Endodermal cell (in vitro differentiated cells): ENCODE results near the gene CDH4. TPM values are rescaled to one million over a fixed set of nuclear protein-coding genes. Genes with fewer than 3 reads are reported as not detected.

Experiments
- DNase-seq: peaks from one replicate; pipeline ENCODE4 v3.0.0-alpha.2; 2017
- H3K27ac ChIP-seq: 2 replicates; pipeline ENCODE4 v1.5.1; 2013; ENCODE audit warnings: mild to moderate bottlenecking, low read depth, low read length, moderate library complexity
- H3K27me3 ChIP-seq: 2 replicates; pipeline ENCODE4 v1.6.1; 2013; ENCODE audit warnings: mild to moderate bottlenecking, low read length, moderate library complexity; ENCODE audit not compliant: insufficient read depth, control insufficient read depth, poor library complexity, severe bottlenecking
- H3K36me3 ChIP-seq: 2 replicates; pipeline ENCODE4 v1.7.0; 2013; ENCODE audit warnings: mild to moderate bottlenecking, low read length, moderate library complexity; ENCODE audit not compliant: control insufficient read depth, insufficient read depth
- H3K4me1 ChIP-seq: one replicate; pipeline ENCODE4 v1.7.0; 2013; ENCODE audit warnings: low read length; ENCODE audit not compliant: control insufficient read depth, insufficient read depth
- H3K4me3 ChIP-seq: 2 replicates; pipeline ENCODE4 v1.5.1; 2013; ENCODE audit warnings: mild to moderate bottlenecking, low read length, moderate library complexity
- H3K9ac ChIP-seq: 2 replicates; pipeline ENCODE4 v1.6.1; 2013; ENCODE audit warnings: mild to moderate bottlenecking, low read length, moderate library complexity; ENCODE audit not compliant: poor library complexity, severe bottlenecking; ENCODE audit errors: extremely low read depth
- H3K9me3 ChIP-seq: 2 replicates; pipeline ENCODE4 v1.6.1; 2013; ENCODE audit warnings: mild to moderate bottlenecking, low read length, moderate library complexity; ENCODE audit not compliant: control insufficient read depth
- H3K27ac Mint-ChIP-seq: 2 replicates; pipeline ENCODE4 v1.8.0; 2020; ENCODE audit warnings: mixed read lengths
- H3K27me3 Mint-ChIP-seq: 2 replicates; pipeline ENCODE4 v1.8.0; 2021; ENCODE audit warnings: mild to moderate bottlenecking, mixed read lengths; ENCODE audit not compliant: insufficient read depth
- H3K36me3 Mint-ChIP-seq: 2 replicates; pipeline ENCODE4 v1.8.0; 2020; ENCODE audit warnings: low read depth, mixed read lengths
- H3K4me1 Mint-ChIP-seq: 2 replicates; pipeline ENCODE4 v1.8.0; 2020; ENCODE audit warnings: mixed read lengths
- H3K4me3 Mint-ChIP-seq: 2 replicates; pipeline ENCODE4 v1.8.0; 2020; ENCODE audit warnings: mild to moderate bottlenecking, moderate library complexity, mixed read lengths
- H3K9me3 Mint-ChIP-seq: 2 replicates; pipeline ENCODE4 v1.8.0; 2020; ENCODE audit warnings: mild to moderate bottlenecking, mixed read lengths
- WGBS, 2 experiments: methylation state at CpG; one replicate each; pipeline versions ENCODE4 v1.1.5 to v1.1.7; 2013; ENCODE audit warnings: missing lambda C conversion rate in 2 of 2, mixed read lengths in 1 of 2; ENCODE audit not compliant: insufficient coverage in 1 of 2, insufficient read length in 1 of 2; 5-methylcytosine and 5-hydroxymethylcytosine counted together
- total RNA-seq, 2 donors: library from RNA; stranded (reverse); fragmentation: NEBNext Ultra II Directional in 1 of 2; extraction: Animal tissue kit (Norgen Biotek cat#: 25700) in 1 of 2; gene quantifications; 2 replicates in 1 of 2; 3 replicates in 1 of 2; pipeline ENCODE4 v1.2.1, GENCODE V29; 2021
- TF ChIP-seq, protein P1 (sequence below): fragments of 200-600 bp; sonication (generic); conservative IDR thresholded peaks from 2 replicates; pipeline ENCODE4 v1.5.0; 2021; ENCODE audit warnings: antibody characterized with exemption, mild to moderate bottlenecking

CDH4 gene
- total RNA-seq, 2 donors from 2014 or later, result 1.8 to 5.8 TPM

- TF ChIP-seq, protein P1, sequence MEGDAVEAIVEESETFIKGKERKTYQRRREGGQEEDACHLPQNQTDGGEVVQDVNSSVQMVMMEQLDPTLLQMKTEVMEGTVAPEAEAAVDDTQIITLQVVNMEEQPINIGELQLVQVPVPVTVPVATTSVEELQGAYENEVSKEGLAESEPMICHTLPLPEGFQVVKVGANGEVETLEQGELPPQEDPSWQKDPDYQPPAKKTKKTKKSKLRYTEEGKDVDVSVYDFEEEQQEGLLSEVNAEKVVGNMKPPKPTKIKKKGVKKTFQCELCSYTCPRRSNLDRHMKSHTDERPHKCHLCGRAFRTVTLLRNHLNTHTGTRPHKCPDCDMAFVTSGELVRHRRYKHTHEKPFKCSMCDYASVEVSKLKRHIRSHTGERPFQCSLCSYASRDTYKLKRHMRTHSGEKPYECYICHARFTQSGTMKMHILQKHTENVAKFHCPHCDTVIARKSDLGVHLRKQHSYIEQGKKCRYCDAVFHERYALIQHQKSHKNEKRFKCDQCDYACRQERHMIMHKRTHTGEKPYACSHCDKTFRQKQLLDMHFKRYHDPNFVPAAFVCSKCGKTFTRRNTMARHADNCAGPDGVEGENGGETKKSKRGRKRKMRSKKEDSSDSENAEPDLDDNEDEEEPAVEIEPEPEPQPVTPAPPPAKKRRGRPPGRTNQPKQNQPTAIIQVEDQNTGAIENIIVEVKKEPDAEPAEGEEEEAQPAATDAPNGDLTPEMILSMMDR, result no peak
- Histone ChIP-seq H3K36me3 (no peaks in the 10 kb centered on the region), H3K4me1 (peaks cover 5% of the 10 kb centered on the region), H3K27ac (peak overlapping the region; percentile 90), H3K4me3 (no peak overlapping the region), H3K27me3 (no peaks in the 10 kb centered on the region), H3K9me3 (peaks cover 19% of the 10 kb centered on the region), H3K9ac (no peak overlapping the region)
- DNase-seq, result no peak
- Mint-ChIP-seq H3K4me3 (no peak overlapping the region), H3K27me3 (peaks cover 29% of the 10 kb centered on the region), H3K9me3 (peaks cover 30% of the 10 kb centered on the region), H3K27ac (no peak overlapping the region), H3K36me3 (peaks cover 7% of the 10 kb centered on the region), H3K4me1 (peaks cover 12% of the 10 kb centered on the region)
- WGBS, 2 experiments, result 100% methylated on average over 2 to 3 of the region's 6 CpGs
These were observed 128.0 kb downstream of the CDH4 start for GRCh38 chr20:61379898-61380544.

- Mint-ChIP-seq H3K27ac (no peak overlapping the region), H3K4me3 (no peak overlapping the region), H3K27me3 (peaks cover 34% of the 10 kb centered on the region), H3K9me3 (peaks cover 34% of the 10 kb centered on the region), H3K36me3 (peaks cover 8% of the 10 kb centered on the region), H3K4me1 (peaks cover 12% of the 10 kb centered on the region)
- H3K4me3 ChIP-seq, result no peak overlapping the region
- H3K9me3 ChIP-seq, result peaks cover 20% of the 10 kb centered on the region
- 98 to 100% methylated on average over 2 to 7 of the region's 7 CpGs for WGBS, 2 experiments
- peak overlapping the region; percentile 90 for H3K27ac ChIP-seq
- H3K36me3 ChIP-seq, result no peaks in the 10 kb centered on the region
- H3K4me1 ChIP-seq, result peaks cover 5% of the 10 kb centered on the region
- DNase-seq, result no peak
- H3K9ac ChIP-seq, result no peak overlapping the region
- no peaks in the 10 kb centered on the region for H3K27me3 ChIP-seq
- TF ChIP-seq, protein P1, result no peak
These were observed 128.5 kb downstream of the CDH4 start for GRCh38 chr20:61380545-61380915.

GRCh38 chr20:61382194-61382593 is 130.1 kb downstream of the CDH4 start:
- Mint-ChIP-seq H3K4me3 (no peak overlapping the region), H3K27me3 (peaks cover 44% of the 10 kb centered on the region), H3K4me1 (peaks cover 12% of the 10 kb centered on the region), H3K9me3 (peaks cover 37% of the 10 kb centered on the region), H3K36me3 (peaks cover 9% of the 10 kb centered on the region), H3K27ac (no peak overlapping the region)
- no peaks in the 10 kb centered on the region for H3K27me3 ChIP-seq
- no peak overlapping the region for H3K9ac ChIP-seq
- H3K4me1 ChIP-seq, result peaks cover 5% of the 10 kb centered on the region
- H3K36me3 ChIP-seq, result no peaks in the 10 kb centered on the region
- TF ChIP-seq, protein P1, result no peak
- DNase-seq, result no peak
- peaks cover 20% of the 10 kb centered on the region for H3K9me3 ChIP-seq
- 91 to 97% methylated on average over 3 of the region's 3 CpGs for WGBS, 2 experiments
- no peak overlapping the region for H3K4me3 ChIP-seq
- no peak overlapping the region for H3K27ac ChIP-seq
